KMS-11 (cell line): ENCODE results near the gene PLEKHH2.

Experiments used
- H2AFZ ChIP-seq: fragments of 200-600 bp; sonication (generic); 2 replicates; pipeline ENCODE4 v1.6.1; 2016; ENCODE audit warnings: antibody characterized with exemption, mixed run types, low read depth
- H3K27ac ChIP-seq: fragments of 200-600 bp; sonication (generic); 2 replicates; pipeline ENCODE4 v1.6.1; 2016; ENCODE audit warnings: mild to moderate bottlenecking, mixed run types
- H3K27me3 ChIP-seq: fragments of 200-600 bp; sonication (generic); 2 replicates; pipeline ENCODE4 v1.6.1; 2017; ENCODE audit warnings: mild to moderate bottlenecking, low read depth, mixed run types, moderate library complexity; ENCODE audit not compliant: insufficient read depth
- H3K36me3 ChIP-seq: fragments of 200-600 bp; sonication (generic); 2 replicates; pipeline ENCODE4 v1.6.1; 2017; ENCODE audit warnings: mild to moderate bottlenecking, mixed run types; ENCODE audit not compliant: insufficient read depth
- H3K4me1 ChIP-seq: fragments of 200-600 bp; sonication (generic); 2 replicates; pipeline ENCODE4 v1.6.1; 2016; ENCODE audit warnings: mild to moderate bottlenecking, low read depth, mixed run types; ENCODE audit not compliant: poor library complexity, severe bottlenecking
- H3K4me2 ChIP-seq: fragments of 200-600 bp; sonication (generic); 2 replicates; pipeline ENCODE4 v1.7.0; 2016; ENCODE audit warnings: mild to moderate bottlenecking, mixed run types
- H3K4me3 ChIP-seq: fragments of 200-600 bp; sonication (generic); IDR thresholded peaks from 2 replicates; pipeline ENCODE4 v1.6.1; 2017; ENCODE audit warnings: low read depth, low read length, mixed read lengths; ENCODE audit not compliant: insufficient read depth
- H3K79me2 ChIP-seq: fragments of 200-600 bp; sonication (generic); 2 replicates; pipeline ENCODE4 v1.6.1; 2016; ENCODE audit warnings: low read depth, mixed run types; ENCODE audit not compliant: insufficient read depth
- H3K9ac ChIP-seq: fragments of 200-600 bp; sonication (generic); 2 replicates; pipeline ENCODE4 v1.6.1; 2016; ENCODE audit warnings: mild to moderate bottlenecking, mixed run types
- H4K20me1 ChIP-seq: fragments of 200-600 bp; sonication (generic); 2 replicates; pipeline ENCODE4 v1.6.1; 2016; ENCODE audit warnings: mild to moderate bottlenecking, mixed run types; ENCODE audit not compliant: insufficient read depth
- TF ChIP-seq, protein P1 (sequence below): fragments of 200-600 bp; sonication (generic); conservative IDR thresholded peaks from 2 replicates; pipeline ENCODE4 v1.6.1; 2017; ENCODE audit warnings: low read depth, mild to moderate bottlenecking, antibody characterized with exemption, low read length, moderate library complexity, mixed read lengths

PLEKHH2 gene

DNA sequence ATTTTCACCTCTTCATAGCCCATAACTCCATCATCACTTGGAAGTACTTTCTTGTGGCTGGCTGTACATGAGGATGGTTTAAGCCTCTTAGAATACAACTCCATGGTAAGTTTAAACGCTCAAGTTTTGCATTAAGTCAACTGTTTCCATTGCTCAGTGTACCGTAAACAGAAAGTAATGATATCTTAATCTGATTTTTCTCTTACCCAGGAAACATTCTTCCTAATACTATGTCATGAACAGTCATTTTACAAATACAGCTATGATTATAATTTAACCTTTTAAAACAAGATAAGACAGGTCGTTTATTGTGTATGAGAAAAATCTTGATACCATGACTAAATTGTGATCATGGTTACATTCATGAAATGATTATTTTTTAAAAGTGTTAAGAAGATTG is 125.2 kb downstream of the PLEKHH2 start:
- Histone ChIP-seq H3K4me1 (no peaks in the 10 kb centered on the region), H4K20me1 (no peaks in the 10 kb centered on the region), H3K27ac (no peak overlapping the region), H3K4me2 (no peak overlapping the region), H3K9ac (no peak overlapping the region), H2AFZ (no peak overlapping the region), H3K79me2 (no peaks in the 10 kb centered on the region), H3K27me3 (no peaks in the 10 kb centered on the region), H3K4me3 (no peak overlapping the region), H3K36me3 (no peaks in the 10 kb centered on the region)
- TF ChIP-seq, protein P1, sequence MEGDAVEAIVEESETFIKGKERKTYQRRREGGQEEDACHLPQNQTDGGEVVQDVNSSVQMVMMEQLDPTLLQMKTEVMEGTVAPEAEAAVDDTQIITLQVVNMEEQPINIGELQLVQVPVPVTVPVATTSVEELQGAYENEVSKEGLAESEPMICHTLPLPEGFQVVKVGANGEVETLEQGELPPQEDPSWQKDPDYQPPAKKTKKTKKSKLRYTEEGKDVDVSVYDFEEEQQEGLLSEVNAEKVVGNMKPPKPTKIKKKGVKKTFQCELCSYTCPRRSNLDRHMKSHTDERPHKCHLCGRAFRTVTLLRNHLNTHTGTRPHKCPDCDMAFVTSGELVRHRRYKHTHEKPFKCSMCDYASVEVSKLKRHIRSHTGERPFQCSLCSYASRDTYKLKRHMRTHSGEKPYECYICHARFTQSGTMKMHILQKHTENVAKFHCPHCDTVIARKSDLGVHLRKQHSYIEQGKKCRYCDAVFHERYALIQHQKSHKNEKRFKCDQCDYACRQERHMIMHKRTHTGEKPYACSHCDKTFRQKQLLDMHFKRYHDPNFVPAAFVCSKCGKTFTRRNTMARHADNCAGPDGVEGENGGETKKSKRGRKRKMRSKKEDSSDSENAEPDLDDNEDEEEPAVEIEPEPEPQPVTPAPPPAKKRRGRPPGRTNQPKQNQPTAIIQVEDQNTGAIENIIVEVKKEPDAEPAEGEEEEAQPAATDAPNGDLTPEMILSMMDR: no peak

DNA sequence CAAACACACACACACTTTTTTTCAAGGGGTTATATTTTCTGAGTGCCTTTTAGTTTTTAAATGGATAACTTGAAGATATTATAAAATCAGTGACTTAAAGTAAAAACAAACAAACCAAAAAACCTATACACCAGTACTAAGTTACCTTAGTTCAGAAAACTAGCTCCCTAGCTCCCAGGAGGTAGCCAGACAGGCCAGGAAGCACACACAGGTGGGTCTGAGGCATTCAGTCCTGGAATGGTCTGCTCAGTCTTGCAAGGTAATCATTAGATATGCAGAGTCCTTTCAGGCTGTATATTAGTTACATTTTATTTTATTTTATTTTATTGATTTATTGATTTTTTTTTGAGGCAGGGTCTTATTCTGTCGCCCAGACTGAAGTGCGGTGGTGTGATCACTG is 126.0 kb downstream of the PLEKHH2 start:
- H3K79me2 ChIP-seq: no peaks in the 10 kb centered on the region
- no peak overlapping the region for H2AFZ ChIP-seq
- H3K4me3 ChIP-seq: no peak overlapping the region
- TF ChIP-seq, protein P1: no peak
- no peaks in the 10 kb centered on the region for H3K27me3 ChIP-seq
- no peaks in the 10 kb centered on the region for H3K4me1 ChIP-seq
- no peak overlapping the region for H3K9ac ChIP-seq
- no peak overlapping the region for H3K27ac ChIP-seq
- no peaks in the 10 kb centered on the region for H3K36me3 ChIP-seq
- no peaks in the 10 kb centered on the region for H4K20me1 ChIP-seq
- no peak overlapping the region for H3K4me2 ChIP-seq

DNA sequence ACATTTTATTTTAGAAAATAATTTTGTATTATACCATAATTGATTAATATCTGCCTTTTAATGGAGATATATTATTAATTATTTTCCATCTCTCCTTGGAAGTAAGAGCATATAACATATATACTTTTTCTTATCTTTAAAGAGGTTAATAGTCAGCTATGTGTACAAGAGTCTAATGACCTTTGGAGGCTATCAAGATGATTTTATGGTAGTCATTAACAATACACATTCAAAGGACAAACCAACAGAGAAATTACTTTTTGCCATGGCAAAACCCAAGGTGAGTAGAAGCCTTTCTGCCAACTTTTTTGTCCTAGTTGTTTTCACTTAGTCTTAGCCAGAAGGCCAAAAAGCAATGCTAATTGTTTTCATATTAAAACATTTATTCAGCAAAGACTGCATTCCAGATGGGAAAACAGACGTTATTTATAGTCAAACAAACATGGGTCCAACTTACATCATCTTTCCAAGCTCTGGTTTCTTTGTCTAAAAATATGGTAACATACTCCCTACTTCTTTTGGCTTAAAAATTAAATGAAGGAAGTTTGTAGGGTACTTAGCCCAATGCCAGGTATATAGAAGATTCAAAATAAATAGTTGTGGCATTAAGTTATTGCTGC is 127.1 kb downstream of the PLEKHH2 start:
- H4K20me1 ChIP-seq: no peaks in the 10 kb centered on the region
- TF ChIP-seq, protein P1: no peak
- no peaks in the 10 kb centered on the region for H3K79me2 ChIP-seq
- H3K4me3 ChIP-seq: no peak overlapping the region
- H3K27me3 ChIP-seq: no peaks in the 10 kb centered on the region
- H2AFZ ChIP-seq: no peak overlapping the region
- no peak overlapping the region for H3K27ac ChIP-seq
- no peak overlapping the region for H3K4me2 ChIP-seq
- no peaks in the 10 kb centered on the region for H3K4me1 ChIP-seq
- H3K9ac ChIP-seq: no peak overlapping the region
- no peaks in the 10 kb centered on the region for H3K36me3 ChIP-seq

DNA sequence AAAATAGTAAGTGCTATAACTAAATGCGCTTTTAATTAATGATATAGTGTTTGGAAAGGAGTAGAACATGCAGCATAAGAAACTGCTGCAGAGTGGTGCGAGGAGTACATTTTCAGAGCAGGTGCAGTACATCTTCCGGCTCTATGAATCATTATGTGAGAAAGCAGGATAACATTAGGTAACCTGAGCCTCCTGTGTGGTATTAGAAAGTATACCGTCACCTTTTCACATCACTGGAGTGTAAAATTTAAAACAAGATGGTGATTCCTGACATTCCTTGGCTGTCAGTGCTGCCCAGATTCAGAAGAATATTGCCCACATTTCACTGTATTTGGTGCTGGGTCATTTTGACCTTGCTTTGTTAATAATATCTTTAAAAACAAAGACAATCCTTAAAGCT is 128.9 kb downstream of the PLEKHH2 start:
- TF ChIP-seq, protein P1: no peak
- H3K36me3 ChIP-seq: no peaks in the 10 kb centered on the region
- H3K27me3 ChIP-seq: no peaks in the 10 kb centered on the region
- H4K20me1 ChIP-seq: no peaks in the 10 kb centered on the region
- no peaks in the 10 kb centered on the region for H3K79me2 ChIP-seq
- H3K4me2 ChIP-seq: no peak overlapping the region
- H3K4me3 ChIP-seq: no peak overlapping the region
- H3K4me1 ChIP-seq: no peaks in the 10 kb centered on the region
- no peak overlapping the region for H2AFZ ChIP-seq
- no peak overlapping the region for H3K27ac ChIP-seq
- H3K9ac ChIP-seq: no peak overlapping the region
